Sigmoid colon (tissue), 7 donors: ENCODE results near the gene ZNF382. TPM values are rescaled to one million over a fixed set of nuclear protein-coding genes. Genes with fewer than 3 reads are reported as not detected.

ENCODE experiments used
- DNase-seq: peaks from one replicate; pipeline ENCODE4 v3.0.0-alpha.2; 2019
- H3K27ac ChIP-seq, 4 donors: fragments of 200-600 bp; sonication (generic); one replicate each; pipeline ENCODE4 v1.5.1; 2016 to 2019; ENCODE audit warnings: mild to moderate bottlenecking in 1 of 4
- H3K27me3 ChIP-seq, 3 donors: fragments of 200-600 bp; sonication (generic); one replicate each; pipeline ENCODE4 v1.5.1; 2019; ENCODE audit warnings: mild to moderate bottlenecking in 1 of 3
- H3K36me3 ChIP-seq, 4 donors: fragments of 200-600 bp; sonication (generic); one replicate each; pipeline ENCODE4 v1.5.1; 2016 to 2019
- H3K4me1 ChIP-seq, 4 donors: fragments of 200-600 bp; sonication (generic); one replicate each; pipeline ENCODE4 v1.5.1; 2017 to 2019
- H3K4me3 ChIP-seq, 4 donors: fragments of 200-600 bp; sonication (generic); one replicate each; pipeline ENCODE4 v1.5.1; 2017 to 2019; ENCODE audit warnings: mild to moderate bottlenecking in 2 of 4, moderate library complexity in 1 of 4
- H3K9me3 ChIP-seq, 4 donors: fragments of 200-600 bp in 3 of 4; sonication (generic) in 3 of 4; one replicate each; pipeline versions ENCODE4 v1.5.1 to v1.6.1; 2013 to 2019
- EP300 ChIP-seq, 4 donors: sonication (generic); formaldehyde crosslinking; IDR thresholded peaks; one replicate each; pipeline ENCODE4 v1.6.1; 2017; ENCODE audit warnings: antibody characterized with exemption in 4 of 4
- POLR2A ChIP-seq, 2 donors: fragments of 450-650 bp; IDR thresholded peaks; one replicate each; pipeline ENCODE4 v1.6.1; 2016; ENCODE audit warnings: antibody characterized with exemption in 2 of 2, mild to moderate bottlenecking in 2 of 2, moderate library complexity in 2 of 2
- POLR2AphosphoS5 ChIP-seq, 4 donors: sonication (generic); formaldehyde crosslinking; IDR thresholded peaks; one replicate each; pipeline ENCODE4 v1.6.1; 2017; ENCODE audit warnings: antibody characterized with exemption in 4 of 4
- WGBS, 2 donors: extraction: QIAGEN DNeasy Blood & Tissue Kit; methylation state at CpG; one replicate each; pipeline ENCODE4 v1.1.7; 2013; 5-methylcytosine and 5-hydroxymethylcytosine counted together
- intact Hi-C: fragments of 100-400 bp; cut with DNase I; formaldehyde crosslinking; loops from one replicate; pipeline ENCODE4 v1.15.1; 2023
- polyA plus RNA-seq, 3 donors: library from polyadenylated mRNA; stranded (reverse); fragments of 200-250 nt; gene quantifications; one replicate each; pipeline ENCODE4 v1.2.3, GENCODE V29; 2013
- total RNA-seq, 4 donors: library from RNA; depleted of rRNA; stranded (reverse); fragments of >200 nt; gene quantifications; one replicate each; pipeline ENCODE4 v1.1.0, GENCODE V29; 2016
- TF ChIP-seq, protein P1 (sequence below), 4 experiments: fragments of 450-650 bp in 3 of 4; fragments of 200-600 bp in 1 of 4; IDR thresholded peaks; one replicate each; pipeline ENCODE4 v1.5.1; 2016 to 2019; ENCODE audit warnings: antibody characterized with exemption in 4 of 4, mild to moderate bottlenecking in 3 of 4, moderate library complexity in 2 of 4
- donor health status: healthy with polysubstance abuse.
- donor health status: Bipolar disorder and iron deficiency.
- donor health status: healthy.

The ZNF382 gene
- total and polyA plus RNA-seq, 7 donors, result 0.60 to 22.8 (median 15.7) TPM; not detected in 1

DNA sequence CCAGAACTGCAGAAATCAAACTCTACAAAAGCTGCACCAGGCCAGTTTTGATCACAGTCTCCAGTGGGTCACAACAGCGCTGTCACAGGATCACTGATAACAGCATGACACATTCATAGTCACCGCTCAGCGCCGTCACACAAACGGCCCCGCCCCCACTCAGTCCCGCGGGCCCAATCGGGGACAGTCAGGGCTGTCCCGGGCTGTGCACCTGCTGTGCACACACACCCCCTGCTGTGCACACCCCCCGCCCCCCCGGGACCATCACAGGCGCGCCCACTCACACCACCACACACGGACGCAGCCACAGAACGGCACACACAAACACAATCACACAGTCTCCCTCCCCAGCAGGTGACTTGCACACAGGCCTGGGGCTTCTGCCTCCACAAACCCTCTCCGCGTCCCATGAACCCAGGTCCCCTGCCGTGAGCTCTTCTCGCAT is 435 bp upstream of the ZNF382 start:
- Histone ChIP-seq H3K9me3 (no peaks in the 10 kb centered on the region), H3K27ac (peak overlapping the region; percentile 84 to 85 (median 84)), H3K4me1 (peaks cover 0 to 18% (median 12%) of the 10 kb centered on the region in 4 donors), H3K27me3 (no peaks in the 10 kb centered on the region), H3K36me3 (peaks cover 0 to 14% (median 3%) of the 10 kb centered on the region in 4 donors), H3K4me3 (peak overlapping the region; percentile 66 to 78 (median 75))
- DNase-seq, result peak; percentile 62
- intact Hi-C loops, result no loop called here
- 1 to 20% methylated on average over 21 of the region's 21 CpGs for WGBS, 2 donors
- no peak for TF ChIP-seq POLR2AphosphoS5 (IDR thresholded peaks at IDR 0.05)
- no peak for TF ChIP-seq EP300 (IDR thresholded peaks at IDR 0.05)
- TF ChIP-seq, protein P1, sequence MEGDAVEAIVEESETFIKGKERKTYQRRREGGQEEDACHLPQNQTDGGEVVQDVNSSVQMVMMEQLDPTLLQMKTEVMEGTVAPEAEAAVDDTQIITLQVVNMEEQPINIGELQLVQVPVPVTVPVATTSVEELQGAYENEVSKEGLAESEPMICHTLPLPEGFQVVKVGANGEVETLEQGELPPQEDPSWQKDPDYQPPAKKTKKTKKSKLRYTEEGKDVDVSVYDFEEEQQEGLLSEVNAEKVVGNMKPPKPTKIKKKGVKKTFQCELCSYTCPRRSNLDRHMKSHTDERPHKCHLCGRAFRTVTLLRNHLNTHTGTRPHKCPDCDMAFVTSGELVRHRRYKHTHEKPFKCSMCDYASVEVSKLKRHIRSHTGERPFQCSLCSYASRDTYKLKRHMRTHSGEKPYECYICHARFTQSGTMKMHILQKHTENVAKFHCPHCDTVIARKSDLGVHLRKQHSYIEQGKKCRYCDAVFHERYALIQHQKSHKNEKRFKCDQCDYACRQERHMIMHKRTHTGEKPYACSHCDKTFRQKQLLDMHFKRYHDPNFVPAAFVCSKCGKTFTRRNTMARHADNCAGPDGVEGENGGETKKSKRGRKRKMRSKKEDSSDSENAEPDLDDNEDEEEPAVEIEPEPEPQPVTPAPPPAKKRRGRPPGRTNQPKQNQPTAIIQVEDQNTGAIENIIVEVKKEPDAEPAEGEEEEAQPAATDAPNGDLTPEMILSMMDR (IDR thresholded peaks at IDR 0.05), result no peak
- no peak for TF ChIP-seq POLR2A (IDR thresholded peaks at IDR 0.05)

DNA sequence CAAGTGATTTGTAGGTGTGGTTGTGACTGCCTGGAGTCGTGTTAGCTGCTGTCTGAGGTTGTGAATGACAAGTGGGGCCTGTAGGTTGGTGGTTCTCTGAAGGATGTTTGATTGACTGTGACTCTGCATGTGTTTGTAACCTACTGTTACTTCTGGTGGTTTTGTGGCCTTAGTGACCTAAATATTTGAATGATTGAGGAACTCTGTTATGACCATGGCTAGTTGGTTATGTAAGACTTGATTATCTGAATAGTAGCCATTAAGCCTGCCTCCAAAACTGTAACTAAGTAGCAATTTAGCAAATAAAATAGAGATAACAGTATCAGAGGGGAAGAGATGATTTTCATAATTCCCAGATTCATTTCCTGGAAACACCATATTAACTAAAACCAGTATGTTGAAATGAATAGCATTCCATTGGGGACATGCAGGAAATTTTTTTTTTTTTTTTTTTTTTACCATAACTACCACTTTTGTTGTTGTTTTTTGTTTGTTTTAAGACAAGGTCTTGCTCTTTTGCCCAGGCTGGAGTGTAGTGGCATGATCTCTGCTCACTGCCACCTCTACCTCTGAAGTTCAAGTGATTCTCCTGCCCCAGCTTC is 865 bp downstream of the ZNF382 start:
- WGBS, 2 donors, result 3 to 15% methylated on average over 1 of the region's 1 CpG
- Histone ChIP-seq H3K4me1 (peaks cover 0 to 18% (median 12%) of the 10 kb centered on the region in 4 donors), H3K27ac (peak overlapping the region; percentile 84 to 85 (median 84)), H3K4me3 (peak overlapping the region; percentile 66 to 78 (median 75)), H3K9me3 (no peaks in the 10 kb centered on the region), H3K36me3 (peaks cover 0 to 27% (median 12%) of the 10 kb centered on the region in 4 donors), H3K27me3 (no peaks in the 10 kb centered on the region)
- intact Hi-C loops, result no loop called here
- no peak for DNase-seq
- no peak for TF ChIP-seq EP300 (IDR thresholded peaks at IDR 0.05)
- TF ChIP-seq, protein P1 (IDR thresholded peaks at IDR 0.05), result no peak
- no peak for TF ChIP-seq POLR2A (IDR thresholded peaks at IDR 0.05)
- TF ChIP-seq POLR2AphosphoS5 (IDR thresholded peaks at IDR 0.05), result no peak

GRCh38 chr19:36627057-36627456 is 21.9 kb downstream of the ZNF382 start:
- 93 to 94% methylated on average over 5 of the region's 5 CpGs for WGBS, 2 donors
- Histone ChIP-seq H3K4me1 (no peaks in the 10 kb centered on the region), H3K27ac (no peak overlapping the region), H3K27me3 (no peaks in the 10 kb centered on the region), H3K4me3 (no peak overlapping the region), H3K9me3 (peaks cover 43 to 95% (median 73%) of the 10 kb centered on the region in 4 donors), H3K36me3 (peaks cover 2 to 66% (median 24%) of the 10 kb centered on the region in 4 donors)
- intact Hi-C loops, result no loop called here
- TF ChIP-seq POLR2A (IDR thresholded peaks at IDR 0.05) (no peak), EP300 (IDR thresholded peaks at IDR 0.05) (no peak), POLR2AphosphoS5 (IDR thresholded peaks at IDR 0.05) (no peak)
- TF ChIP-seq, protein P1 (IDR thresholded peaks at IDR 0.05), result no peak
- no peak for DNase-seq

DNA sequence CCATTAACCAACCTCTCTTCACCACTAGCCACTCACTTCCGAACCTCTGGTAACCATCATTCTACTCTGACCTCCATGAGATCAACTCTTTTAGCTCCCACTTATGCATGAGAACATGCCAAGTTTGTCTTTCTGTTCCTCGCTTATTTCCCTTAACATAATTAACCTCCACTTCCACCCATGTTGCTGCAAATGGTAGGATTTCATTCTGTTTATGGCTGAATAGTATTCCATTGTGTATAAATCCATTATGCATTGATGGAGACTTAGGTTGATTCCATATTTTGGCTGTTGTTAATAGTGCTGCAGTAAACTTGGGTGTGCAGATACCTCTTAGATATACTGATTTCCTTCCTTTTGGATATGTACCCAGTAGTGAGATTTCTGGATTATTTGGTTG is 30.2 kb downstream of the ZNF382 start:
- TF ChIP-seq EP300 (IDR thresholded peaks at IDR 0.05), result no peak
- TF ChIP-seq, protein P1 (IDR thresholded peaks at IDR 0.05), result no peak
- no peak for TF ChIP-seq POLR2A (IDR thresholded peaks at IDR 0.05)
- no peak for TF ChIP-seq POLR2AphosphoS5 (IDR thresholded peaks at IDR 0.05)
- intact Hi-C loops, result no loop called here
- H3K9me3 ChIP-seq, result peaks cover 74 to 99% (median 86%) of the 10 kb centered on the region in 4 donors

More for the DNA sequence above, 30.2 kb downstream of the ZNF382 start:
- 93% methylated on average over 2 of the region's 2 CpGs for WGBS, 2 donors
- Histone ChIP-seq H3K4me1 (no peaks in the 10 kb centered on the region), H3K27me3 (no peaks in the 10 kb centered on the region), H3K36me3 (peaks cover 10 to 49% (median 30%) of the 10 kb centered on the region in 4 donors), H3K4me3 (no peak overlapping the region), H3K27ac (no peak overlapping the region)
- DNase-seq, result no peak
